Astrocyte of the cerebellum (primary cell): ENCODE results near the gene KAT2A.

ENCODE experiments used
- DNase-seq: peaks from one replicate; pipeline ENCODE4 v3.0.0-alpha.2; 2011; ENCODE audit warnings: low read depth
- H3K4me3 ChIP-seq: 2 replicates; pipeline ENCODE4 v1.5.1; 2011; ENCODE audit warnings: mild to moderate bottlenecking, low read depth, low read length, moderate library complexity
- in situ Hi-C: cut with HindIII; loops from 2 replicates; pipeline ENCODE4 v1.10.0; 2017; ENCODE audit warnings: low sequenced_read_pairs
- TF ChIP-seq, protein P1 (sequence below): IDR thresholded peaks from 2 replicates; pipeline ENCODE4 v1.5.1; 2012; ENCODE audit warnings: low read length, low read depth, moderate library complexity, mild to moderate bottlenecking; ENCODE audit errors: missing control alignments

KAT2A gene

DNA sequence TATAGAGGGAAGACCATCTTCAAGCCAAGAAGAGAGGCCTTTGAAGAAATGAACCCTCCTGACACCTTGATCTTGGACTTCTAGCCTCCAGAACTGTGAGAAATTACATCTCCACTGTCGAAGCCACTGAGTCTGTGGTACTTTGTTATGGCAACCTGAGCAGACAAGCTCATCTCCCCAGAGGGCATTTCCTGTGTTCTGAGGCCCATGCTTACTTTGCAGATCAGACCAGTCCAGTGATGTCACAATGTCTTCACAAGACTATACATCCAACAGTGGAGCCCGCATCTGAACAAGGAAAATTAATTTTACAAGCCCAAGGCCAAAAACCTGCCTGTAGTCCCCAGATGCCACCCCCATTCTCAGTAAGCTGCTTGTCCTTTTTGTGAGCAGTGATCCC lies 56.0 kb downstream of the KAT2A start:
- no peak for DNase-seq
- no peak overlapping the region for H3K4me3 ChIP-seq
- TF ChIP-seq, protein P1, sequence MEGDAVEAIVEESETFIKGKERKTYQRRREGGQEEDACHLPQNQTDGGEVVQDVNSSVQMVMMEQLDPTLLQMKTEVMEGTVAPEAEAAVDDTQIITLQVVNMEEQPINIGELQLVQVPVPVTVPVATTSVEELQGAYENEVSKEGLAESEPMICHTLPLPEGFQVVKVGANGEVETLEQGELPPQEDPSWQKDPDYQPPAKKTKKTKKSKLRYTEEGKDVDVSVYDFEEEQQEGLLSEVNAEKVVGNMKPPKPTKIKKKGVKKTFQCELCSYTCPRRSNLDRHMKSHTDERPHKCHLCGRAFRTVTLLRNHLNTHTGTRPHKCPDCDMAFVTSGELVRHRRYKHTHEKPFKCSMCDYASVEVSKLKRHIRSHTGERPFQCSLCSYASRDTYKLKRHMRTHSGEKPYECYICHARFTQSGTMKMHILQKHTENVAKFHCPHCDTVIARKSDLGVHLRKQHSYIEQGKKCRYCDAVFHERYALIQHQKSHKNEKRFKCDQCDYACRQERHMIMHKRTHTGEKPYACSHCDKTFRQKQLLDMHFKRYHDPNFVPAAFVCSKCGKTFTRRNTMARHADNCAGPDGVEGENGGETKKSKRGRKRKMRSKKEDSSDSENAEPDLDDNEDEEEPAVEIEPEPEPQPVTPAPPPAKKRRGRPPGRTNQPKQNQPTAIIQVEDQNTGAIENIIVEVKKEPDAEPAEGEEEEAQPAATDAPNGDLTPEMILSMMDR = no peak
- in situ Hi-C loops = no loop called here
